GM19023 (cell line): ENCODE results near the gene GPATCH11.

ENCODE experiments used
- ATAC-seq: cut with Tn5 transposase; IDR thresholded peaks from one replicate; pipeline ENCODE4 v1.9.1; 2021; ENCODE audit warnings: mild to moderate bottlenecking, moderate library complexity; ENCODE audit not compliant: unreplicated experiment

Gene GPATCH11

DNA sequence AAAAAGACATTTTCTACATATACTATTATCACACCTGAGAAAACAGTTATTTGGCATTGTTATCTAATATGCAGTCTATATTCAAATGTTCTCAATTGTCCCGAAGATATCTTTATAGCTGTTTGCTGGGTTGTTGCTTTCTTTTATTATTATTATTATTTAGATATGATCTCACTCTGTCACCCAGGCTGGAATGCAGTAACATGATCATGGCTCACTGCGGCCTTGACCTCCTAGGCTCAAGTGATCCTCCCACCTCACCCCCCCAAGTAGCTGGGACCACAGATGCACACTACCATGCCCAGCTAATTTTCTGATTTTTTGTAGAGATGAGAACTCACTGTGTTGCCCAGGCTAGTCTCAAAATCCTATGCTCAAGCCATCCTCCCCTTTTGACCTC, 19.9 kb downstream of the GPATCH11 start:
- no peak for ATAC-seq

GRCh38 chr2:37105150-37105549, 20.8 kb downstream of the GPATCH11 start:
- ATAC-seq = no peak

GRCh38 chr2:37109523-37109922, 25.2 kb downstream of the GPATCH11 start:
- ATAC-seq = no peak

DNA sequence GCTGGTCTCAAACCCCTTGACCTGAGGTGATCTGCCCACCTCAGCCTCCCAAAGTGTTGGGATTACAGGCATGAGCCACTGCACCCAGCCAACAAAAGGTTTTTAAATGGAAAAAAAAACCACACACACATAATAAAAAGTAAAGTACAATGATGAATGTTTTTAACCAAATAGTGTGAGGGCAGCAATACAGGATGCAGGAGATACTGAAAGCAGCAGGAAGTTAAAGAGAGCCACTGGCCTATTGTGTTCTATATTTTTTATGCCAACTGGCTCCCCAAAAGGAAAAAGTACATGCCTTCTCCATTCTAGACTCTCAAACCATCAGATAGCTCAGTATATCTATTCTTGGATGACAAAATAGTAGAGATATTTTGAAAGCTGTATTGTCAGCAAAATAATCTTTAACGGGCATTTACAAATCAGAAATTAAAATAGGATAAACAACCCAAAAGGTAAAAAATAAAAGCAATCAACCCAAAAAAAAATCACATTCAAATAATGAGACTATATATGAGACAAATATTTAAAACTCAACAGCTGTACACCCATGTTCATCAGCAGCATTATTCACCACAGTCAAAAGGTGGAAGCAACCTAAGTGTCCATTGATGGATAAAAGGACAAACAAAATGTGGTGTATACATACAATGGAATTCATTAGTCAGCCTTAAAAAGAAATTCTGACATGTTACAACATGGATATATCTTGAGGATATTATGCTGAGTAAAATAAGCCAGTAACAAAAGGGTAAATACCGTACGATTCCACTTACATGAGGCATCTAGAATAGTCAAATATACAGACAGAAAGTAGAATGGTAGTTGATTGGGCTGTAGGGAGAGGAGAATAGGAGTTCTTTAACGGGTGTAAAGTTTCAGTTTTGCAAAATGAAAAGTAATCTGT, 26.2 kb downstream of the GPATCH11 start:
- ATAC-seq = no peak

DNA sequence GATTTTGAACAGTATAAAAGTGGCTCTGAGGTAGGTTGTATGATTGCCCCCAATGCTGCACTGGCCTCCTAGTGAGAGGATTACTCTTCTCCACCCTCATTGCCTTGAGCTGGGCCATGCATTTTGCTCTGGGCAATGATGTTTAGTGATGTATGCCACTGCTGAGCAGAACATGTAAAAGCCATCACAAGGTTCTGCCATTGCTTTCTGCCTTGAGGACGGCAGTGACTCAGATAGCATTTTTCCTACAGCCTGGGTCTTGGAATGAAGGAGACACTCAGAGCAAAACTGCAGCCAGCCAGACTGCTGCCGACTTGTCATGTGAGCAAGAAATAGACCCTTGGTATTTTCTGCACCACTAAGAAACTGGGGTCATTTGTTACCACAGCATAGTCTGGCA, 27.6 kb downstream of the GPATCH11 start:
- ATAC-seq = no peak

- no peak for ATAC-seq
These were observed 33.2 kb downstream of the GPATCH11 start for GRCh38 chr2:37117566-37117965.

DNA sequence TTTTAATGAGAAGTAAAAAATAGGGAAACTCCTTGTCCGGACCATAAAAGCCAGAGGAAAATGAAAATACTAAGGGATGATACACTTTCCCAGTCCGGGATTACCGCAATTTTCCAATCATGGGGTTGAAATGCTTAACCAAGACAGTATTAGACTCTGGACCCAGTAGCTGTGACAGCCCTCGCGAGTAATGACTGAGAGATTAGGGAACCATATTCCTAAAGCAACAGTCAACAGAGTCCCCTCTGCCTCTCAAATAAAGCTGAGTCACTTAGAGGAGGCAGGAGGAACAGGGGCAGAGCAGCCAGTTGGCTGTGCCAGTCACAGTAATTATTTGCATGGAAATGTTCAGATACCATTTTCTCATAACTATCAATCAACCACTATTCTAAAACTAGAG, 34.8 kb downstream of the GPATCH11 start:
- ATAC-seq = no peak

DNA sequence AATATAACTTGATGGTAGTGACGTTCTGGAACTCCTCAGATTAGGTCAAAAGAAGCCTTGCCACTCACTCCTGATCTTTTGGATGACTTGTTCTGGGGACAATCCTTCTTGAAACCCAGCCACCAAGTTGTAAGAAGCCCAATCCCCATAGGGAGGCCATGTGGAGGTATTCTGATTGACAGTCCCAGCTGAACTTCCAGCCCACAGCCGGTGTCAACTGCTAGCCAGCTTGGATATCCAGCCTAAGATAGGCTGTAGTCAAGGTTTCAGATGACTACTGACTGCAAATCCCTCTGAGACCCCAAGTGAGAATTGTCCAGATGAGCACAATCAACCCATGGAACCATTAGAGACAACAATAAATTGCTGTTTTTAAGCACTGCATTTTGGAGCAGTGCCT, 41.1 kb downstream of the GPATCH11 start:
- ATAC-seq = no peak

GRCh38 chr2:37132914-37133313, 48.6 kb downstream of the GPATCH11 start:
- ATAC-seq = no peak

GRCh38 chr2:37142546-37142945, 58.2 kb downstream of the GPATCH11 start:
- ATAC-seq = no peak

- ATAC-seq = no peak
These were observed 59.7 kb downstream of the GPATCH11 start for GRCh38 chr2:37143974-37144373.

GRCh38 chr2:37146062-37146461, 61.7 kb downstream of the GPATCH11 start:
- no peak for ATAC-seq

GRCh38 chr2:37148325-37148724, 64.0 kb downstream of the GPATCH11 start:
- no peak for ATAC-seq
